PC-3 (cell line): ENCODE measurements around the gene WNT7B. TPM values are rescaled to one million over a fixed set of nuclear protein-coding genes. Genes with fewer than 3 reads are reported as not detected.

Experiments used
- ATAC-seq: fragments of 200-7000 bp; cut with Tn5 transposase; 2 replicates; pipeline ENCODE4 v1.9.1; 2020; ENCODE audit warnings: mild to moderate bottlenecking, moderate library complexity
- BruUV-seq: library from RNA; stranded (reverse); fragments of 400-500 nt; replicated peaks from 2 replicates; lab custom pipeline; 2021; lab: Mats Ljungman, UMichigan
- CTCF ChIA-PET: fragments of 300-600 bp; sonication (Branson Sonifier 250); formaldehyde crosslinking; loops from one replicate; lab custom pipeline; 2022; ENCODE audit warnings: antibody characterized with exemption; lab: Charles Lee
- POLR2A ChIA-PET: fragments of 300-600 bp; sonication (Branson Sonifier 250); formaldehyde crosslinking; loops from one replicate; lab custom pipeline; 2022; ENCODE audit warnings: antibody characterized with exemption; ENCODE audit not compliant: unreplicated experiment; lab: Charles Lee
- DNase-seq: peaks from one replicate; pipeline ENCODE4 v3.0.0-alpha.2; 2015
- H2AFZ ChIP-seq: fragments of 300-600 bp; sonication (generic); 2 replicates; pipeline ENCODE4 v1.6.0; 2016; ENCODE audit warnings: antibody characterized with exemption, low read length
- H3F3A ChIP-seq: fragments of 300-600 bp; sonication (generic); one replicate; pipeline ENCODE4 v1.6.0; 2017; ENCODE audit warnings: antibody characterized with exemption, low read length, control low read depth, mild to moderate bottlenecking; ENCODE audit not compliant: unreplicated experiment
- H3K27ac ChIP-seq: fragments of 300-600 bp; sonication (generic); 2 replicates; pipeline ENCODE4 v1.5.1; 2016; ENCODE audit warnings: mild to moderate bottlenecking, low read length
- H3K27me3 ChIP-seq: fragments of 300-600 bp; sonication (generic); 2 replicates; pipeline ENCODE4 v1.6.1; 2016; ENCODE audit warnings: low read length, mixed read lengths
- H3K36me3 ChIP-seq: fragments of 300-600 bp; sonication (generic); 2 replicates; pipeline ENCODE4 v1.6.1; 2016; ENCODE audit warnings: low read depth, mixed run types, low read length, mixed read lengths
- H3K4me1 ChIP-seq: fragments of 300-600 bp; sonication (generic); 2 replicates; pipeline ENCODE4 v1.5.1; 2016; ENCODE audit warnings: low read length; ENCODE audit not compliant: insufficient read depth
- H3K4me2 ChIP-seq: fragments of 300-600 bp; sonication (generic); 2 replicates; pipeline ENCODE4 v1.6.0; 2016; ENCODE audit warnings: low read length
- H3K4me3 ChIP-seq: fragments of 300-600 bp; sonication (generic); 2 replicates; pipeline ENCODE4 v1.5.1; 2016; ENCODE audit warnings: mild to moderate bottlenecking, low read length, mixed read lengths
- H3K79me2 ChIP-seq: fragments of 300-600 bp; sonication (generic); 2 replicates; pipeline ENCODE4 v1.6.1; 2017; ENCODE audit warnings: low read length, mixed read lengths
- H3K9ac ChIP-seq: fragments of 300-600 bp; sonication (generic); 2 replicates; pipeline ENCODE4 v1.6.0; 2016; ENCODE audit warnings: mild to moderate bottlenecking, low read length
- H3K9me2 ChIP-seq: fragments of 300-600 bp; sonication (generic); replicated peaks from 2 replicates; pipeline ENCODE4 v1.6.1; 2016; ENCODE audit warnings: mixed run types, low read length, mixed read lengths
- H3K9me3 ChIP-seq: fragments of 300-600 bp; sonication (generic); 2 replicates; pipeline ENCODE4 v1.6.1; 2016; ENCODE audit warnings: low read length, mixed read lengths
- H4K20me1 ChIP-seq: fragments of 300-600 bp; sonication (generic); 2 replicates; pipeline ENCODE4 v1.6.1; 2016; ENCODE audit warnings: low read length, mixed read lengths
- EZH2 ChIP-seq: fragments of 300-600 bp; sonication (generic); IDR thresholded peaks from one replicate; pipeline ENCODE4 v1.6.1; 2017; ENCODE audit warnings: antibody characterized with exemption, mild to moderate bottlenecking, low read length; ENCODE audit not compliant: unreplicated experiment
- EZH2phosphoT487 ChIP-seq: fragments of 300-600 bp; sonication (generic); IDR thresholded peaks from 2 replicates; pipeline ENCODE4 v1.6.1; 2018; ENCODE audit warnings: mild to moderate bottlenecking, antibody characterized with exemption, low read length, borderline replicate concordance
- intact Hi-C: fragments of 100-400 bp; cut with micrococcal nuclease; formaldehyde crosslinking; loops from 2 replicates; pipeline ENCODE4 v1.9.0; 2023
- total RNA-seq: library from RNA; depleted of rRNA; stranded (reverse); fragments of >200 nt; gene quantifications from 2 replicates; pipeline ENCODE4 v1.2.3, GENCODE V29; 2014
- TF ChIP-seq, protein P1 (sequence below): fragments of 300-600 bp; sonication (generic); conservative IDR thresholded peaks from 2 replicates; pipeline ENCODE4 v1.5.1; 2017; ENCODE audit warnings: antibody characterized with exemption, low read depth, mild to moderate bottlenecking, low read length

The WNT7B gene
- total RNA-seq, 1 experiment from 2014 or later: 42.0 TPM

DNA sequence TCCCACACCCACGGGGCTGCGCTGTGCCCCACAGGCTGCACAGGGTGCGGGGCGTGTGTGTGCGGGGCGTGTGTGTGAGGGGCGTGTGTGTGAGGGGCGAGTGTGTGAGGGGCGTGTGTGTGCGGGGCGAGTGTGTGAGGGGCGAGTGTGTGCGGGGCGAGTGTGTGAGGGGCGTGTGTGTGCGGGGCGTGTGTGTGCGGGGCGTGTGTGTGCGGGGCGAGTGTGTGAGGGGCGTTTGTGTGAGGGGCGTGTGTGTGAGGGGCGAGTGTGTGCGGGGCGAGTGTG, 86.7 kb downstream of the WNT7B start:
- no peak for ATAC-seq
- no peak overlapping the region for H3K4me2 ChIP-seq
- BruUV-seq: no TSS peak
- no peaks in the 10 kb centered on the region for H3K36me3 ChIP-seq
- no peaks in the 10 kb centered on the region for H3K9me2 ChIP-seq
- ChIA-PET CTCF (no interaction called here), POLR2A (no interaction called here)
- H3K4me1 ChIP-seq: peaks cover 18% of the 10 kb centered on the region
- no peaks in the 10 kb centered on the region for H4K20me1 ChIP-seq
- H3K27ac ChIP-seq: no peak overlapping the region
- no peaks in the 10 kb centered on the region for H3K9me3 ChIP-seq
- intact Hi-C loops: no loop called here
- no peak overlapping the region for H3K4me3 ChIP-seq
- H3K79me2 ChIP-seq: no peaks in the 10 kb centered on the region
- H3K27me3 ChIP-seq: no peaks in the 10 kb centered on the region
- no peak overlapping the region for H3K9ac ChIP-seq
- H2AFZ ChIP-seq: no peak overlapping the region
- no peak for DNase-seq
- H3F3A ChIP-seq: no peaks in the 10 kb centered on the region
- TF ChIP-seq EZH2phosphoT487 (no peak), EZH2 (no peak)
- TF ChIP-seq, protein P1, sequence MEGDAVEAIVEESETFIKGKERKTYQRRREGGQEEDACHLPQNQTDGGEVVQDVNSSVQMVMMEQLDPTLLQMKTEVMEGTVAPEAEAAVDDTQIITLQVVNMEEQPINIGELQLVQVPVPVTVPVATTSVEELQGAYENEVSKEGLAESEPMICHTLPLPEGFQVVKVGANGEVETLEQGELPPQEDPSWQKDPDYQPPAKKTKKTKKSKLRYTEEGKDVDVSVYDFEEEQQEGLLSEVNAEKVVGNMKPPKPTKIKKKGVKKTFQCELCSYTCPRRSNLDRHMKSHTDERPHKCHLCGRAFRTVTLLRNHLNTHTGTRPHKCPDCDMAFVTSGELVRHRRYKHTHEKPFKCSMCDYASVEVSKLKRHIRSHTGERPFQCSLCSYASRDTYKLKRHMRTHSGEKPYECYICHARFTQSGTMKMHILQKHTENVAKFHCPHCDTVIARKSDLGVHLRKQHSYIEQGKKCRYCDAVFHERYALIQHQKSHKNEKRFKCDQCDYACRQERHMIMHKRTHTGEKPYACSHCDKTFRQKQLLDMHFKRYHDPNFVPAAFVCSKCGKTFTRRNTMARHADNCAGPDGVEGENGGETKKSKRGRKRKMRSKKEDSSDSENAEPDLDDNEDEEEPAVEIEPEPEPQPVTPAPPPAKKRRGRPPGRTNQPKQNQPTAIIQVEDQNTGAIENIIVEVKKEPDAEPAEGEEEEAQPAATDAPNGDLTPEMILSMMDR: no peak

- H3K4me2 ChIP-seq: no peak overlapping the region
- no peak overlapping the region for H3K9ac ChIP-seq
- no peaks in the 10 kb centered on the region for H3K79me2 ChIP-seq
- ChIA-PET POLR2A (no interaction called here), CTCF (no interaction called here)
- TF ChIP-seq, protein P1: no peak
- TF ChIP-seq EZH2 (no peak), EZH2phosphoT487 (no peak)
- ATAC-seq (no peak), DNase-seq (no peak)
- H2AFZ ChIP-seq: no peak overlapping the region
- H3K27ac ChIP-seq: no peak overlapping the region
- no peaks in the 10 kb centered on the region for H3F3A ChIP-seq
- no peaks in the 10 kb centered on the region for H3K36me3 ChIP-seq
- no peaks in the 10 kb centered on the region for H3K9me2 ChIP-seq
- no peaks in the 10 kb centered on the region for H3K9me3 ChIP-seq
- no TSS peak for BruUV-seq
- H3K4me1 ChIP-seq: peaks cover 18% of the 10 kb centered on the region
- intact Hi-C loops: no loop called here
- H4K20me1 ChIP-seq: no peaks in the 10 kb centered on the region
- H3K27me3 ChIP-seq: no peaks in the 10 kb centered on the region
- H3K4me3 ChIP-seq: no peak overlapping the region
Measured at GRCh38 chr22:45889539-45890350, 87.2 kb downstream of the WNT7B start.

DNA sequence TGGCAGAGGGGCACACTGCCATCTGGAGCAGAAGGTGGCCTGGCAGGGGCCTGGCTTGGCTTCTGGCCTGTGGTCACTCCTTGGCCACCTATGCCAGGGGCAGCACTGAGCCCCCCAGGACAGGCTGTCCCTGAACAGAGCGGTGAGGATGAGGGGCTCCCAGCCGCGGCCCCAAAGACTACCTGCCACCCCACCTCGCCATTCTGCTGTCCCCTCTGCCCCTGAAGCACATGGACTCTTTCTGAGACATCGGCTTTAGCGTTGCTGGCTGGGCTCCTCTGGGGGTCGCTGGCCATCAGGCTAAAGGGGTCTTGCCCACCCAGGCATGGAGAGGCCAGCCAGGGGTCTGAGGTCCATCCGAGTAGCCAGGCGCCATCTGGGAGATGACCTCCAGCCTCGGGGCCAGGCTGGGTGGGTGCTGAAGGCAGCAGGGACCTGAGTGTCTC, 87.8 kb downstream of the WNT7B start:
- H3F3A ChIP-seq: no peaks in the 10 kb centered on the region
- no TSS peak for BruUV-seq
- peaks cover 18% of the 10 kb centered on the region for H3K4me1 ChIP-seq
- DNase-seq (no peak), ATAC-seq (no peak)
- no peak overlapping the region for H3K4me2 ChIP-seq
- no peaks in the 10 kb centered on the region for H3K27me3 ChIP-seq
- no peak overlapping the region for H2AFZ ChIP-seq
- ChIA-PET CTCF (no interaction called here), POLR2A (no interaction called here)
- no peaks in the 10 kb centered on the region for H3K9me3 ChIP-seq
- H3K36me3 ChIP-seq: no peaks in the 10 kb centered on the region
- H3K9ac ChIP-seq: no peak overlapping the region
- TF ChIP-seq EZH2phosphoT487: no peak
- TF ChIP-seq, protein P1: no peak
- TF ChIP-seq EZH2: no peak
- H4K20me1 ChIP-seq: no peaks in the 10 kb centered on the region
- no peak overlapping the region for H3K4me3 ChIP-seq
- intact Hi-C loops: no loop called here
- no peak overlapping the region for H3K27ac ChIP-seq
- H3K79me2 ChIP-seq: no peaks in the 10 kb centered on the region
- H3K9me2 ChIP-seq: no peaks in the 10 kb centered on the region
